Suppressor macrophage (primary cell): ENCODE data around the gene CR2.
A peak's percentile ranks its signal among the peaks of the same experiment; 100 is the strongest.
"Not testable (repeated sequence)": the region's sequence is repeated elsewhere in the genome, so short reads cannot be mapped to it uniquely, and the experiment has no call there.

Source experiments
- DNase-seq, 4 experiments: peaks; one replicate each; pipeline ENCODE4 v3.0.0-alpha.2; 2020 to 2022
- total RNA-seq, 17 experiments: gene quantifications; one replicate each; lab custom pipeline; 2026; ENCODE audit warnings: mixed read lengths in 6 of 17, inconsistent platforms in 3 of 17; lab: John Stamatoyannopoulos, UW

The CR2 gene
- 0 to 3.7 (median 0.10) reads per million in 17 experiments for total RNA-seq

GRCh38 chr1:207454046-207454964, at the start of gene CR2:
Gene CR2, plus strand, starts transcription at chr1:207454328. Its CDS starts 91 bp downstream, at chr1:207454419.
- peak; percentile 24 to 52 (median 44) for DNase-seq

DNA sequence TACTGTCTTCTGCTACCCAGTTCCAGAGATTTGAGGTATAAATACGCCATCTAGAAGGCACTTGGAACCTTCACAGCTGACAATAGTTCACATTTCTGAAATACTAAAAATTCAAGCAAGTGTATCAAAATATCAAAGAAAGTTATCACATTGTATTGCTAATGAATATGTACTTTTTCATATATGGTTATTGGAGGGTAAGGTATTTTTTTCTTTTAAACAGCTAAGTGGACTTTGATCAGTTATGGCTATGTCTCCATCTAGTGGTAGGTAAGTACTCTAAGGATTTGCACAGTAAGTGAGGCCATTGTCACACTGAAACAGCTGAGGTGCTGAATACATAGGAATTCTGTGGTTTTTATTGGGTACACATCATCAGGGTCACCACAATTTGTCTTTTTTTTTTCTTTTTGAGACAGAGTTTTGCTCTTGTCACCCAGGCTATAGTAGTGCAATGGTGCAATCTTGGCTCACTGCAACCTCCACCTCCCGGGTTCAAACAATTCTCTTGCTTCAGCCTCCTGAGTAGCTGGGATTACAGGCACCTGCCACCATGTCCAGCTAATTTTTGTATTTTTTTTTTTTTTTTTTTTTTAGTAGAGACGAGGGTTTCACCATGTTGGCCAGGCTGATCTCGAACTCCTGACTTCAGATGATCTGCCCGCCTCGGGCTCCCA, 49.1 kb upstream of the CR2 start:
- peak; percentile 34 to 91 (median 65) for DNase-seq

DNA sequence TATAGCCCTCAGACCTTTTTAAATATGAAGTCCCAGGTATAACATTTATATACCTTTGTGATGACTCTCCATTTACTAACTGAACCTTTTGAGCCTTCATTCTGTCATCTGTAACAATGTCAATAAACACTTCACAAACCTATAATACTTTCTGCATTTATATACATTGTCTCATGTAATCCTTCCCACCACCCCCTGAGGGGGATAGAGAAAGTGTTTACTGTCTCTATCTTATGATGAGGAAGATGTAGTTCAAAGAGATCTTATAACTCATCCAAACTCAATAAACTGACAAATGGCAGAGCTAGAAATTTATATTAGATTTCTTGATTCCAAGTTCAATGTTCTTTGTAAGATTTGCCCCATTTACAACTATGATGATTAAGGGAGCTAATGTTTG, 48.3 kb upstream of the CR2 start:
- DNase-seq, result no peak

- DNase-seq, result peak; percentile 39 to 89 (median 68)
Measured at GRCh38 chr1:207407655-207408260, 46.4 kb upstream of the CR2 start.

DNA sequence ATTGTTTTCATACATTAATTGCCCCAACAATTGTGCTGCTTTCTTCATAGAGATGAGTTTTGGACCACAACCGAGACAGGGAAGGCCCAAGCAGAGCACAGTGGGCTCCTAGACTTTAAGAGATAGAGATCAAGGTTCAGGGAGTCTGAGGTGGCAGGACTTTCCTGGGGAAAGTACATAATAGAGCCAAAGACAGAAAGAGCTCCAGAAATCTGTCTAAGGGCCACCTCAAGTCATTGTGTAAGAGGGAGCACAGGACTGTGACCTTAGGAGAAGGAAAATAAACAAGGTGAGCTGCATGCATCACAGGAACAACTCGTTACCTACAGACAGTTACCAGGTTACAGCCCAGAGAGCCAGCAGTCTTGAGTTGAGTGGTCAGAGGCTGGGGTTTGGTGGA, 41.3 kb upstream of the CR2 start:
- DNase-seq, result no peak

GRCh38 chr1:207414606-207415108, 39.5 kb upstream of the CR2 start:
- peak; percentile 51 to 71 (median 66) for DNase-seq

GRCh38 chr1:207417076-207417475, 37.1 kb upstream of the CR2 start:
- peak; percentile 30 to 63 (median 48) for DNase-seq

DNA sequence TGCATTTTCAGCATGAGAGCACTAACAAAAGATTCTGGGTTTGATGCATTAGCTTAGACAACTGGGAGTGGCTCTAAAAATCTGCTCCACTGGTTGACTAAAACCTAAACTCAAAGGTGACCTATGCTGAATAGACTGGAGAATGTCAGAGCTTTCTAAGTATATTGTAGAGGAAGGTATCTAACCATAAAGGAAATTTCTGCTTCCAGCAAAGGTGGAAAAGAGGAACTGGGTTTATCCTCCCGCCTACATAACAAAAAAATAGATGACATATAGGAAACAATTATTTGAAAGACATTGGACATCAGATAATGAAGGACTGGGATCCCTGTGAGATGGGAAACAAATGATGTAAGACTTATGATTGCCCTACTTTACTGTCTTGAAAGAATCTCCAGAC, 35.8 kb upstream of the CR2 start:
- peak in 2 of 4 experiments; percentile 64 to 72 for DNase-seq

- DNase-seq, result no peak
Measured at GRCh38 chr1:207420109-207420508, 34.0 kb upstream of the CR2 start.

GRCh38 chr1:207421078-207421477, 33.0 kb upstream of the CR2 start:
- no peak for DNase-seq

DNA sequence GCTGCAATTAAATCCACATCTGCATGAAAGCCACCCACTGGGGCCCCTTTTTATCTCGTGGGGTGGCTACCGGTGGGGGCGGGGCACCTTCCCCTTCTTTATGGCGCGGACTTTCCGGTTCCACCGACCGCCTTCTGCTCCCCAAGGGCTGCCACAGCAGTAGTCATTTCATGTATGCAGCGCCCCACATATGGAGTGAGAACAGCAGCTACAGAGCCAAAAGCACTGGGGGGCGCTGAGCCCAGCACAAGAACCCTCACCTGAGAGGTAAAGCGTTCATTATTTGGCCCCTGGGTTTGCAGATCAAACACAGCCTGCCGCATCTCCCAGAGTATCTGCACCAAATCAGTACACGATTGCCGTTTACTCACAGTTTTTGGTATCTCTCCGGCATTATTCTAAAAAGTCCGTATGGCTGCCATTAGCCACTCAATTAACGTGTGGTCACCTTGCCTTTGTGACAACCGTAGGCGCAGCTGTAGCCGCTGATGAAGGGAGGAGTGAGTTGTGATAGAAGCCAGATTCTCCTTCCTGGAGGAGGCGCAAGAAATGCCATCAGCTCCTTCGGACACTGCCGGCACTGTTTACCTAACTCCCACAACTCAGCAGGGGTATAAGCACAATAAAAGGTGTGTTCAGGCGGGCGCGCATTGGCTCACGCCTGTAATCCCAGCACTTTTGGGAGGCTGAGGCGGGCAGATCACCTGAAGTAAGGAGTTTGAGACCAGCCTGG, 30.4 kb upstream of the CR2 start:
- no peak for DNase-seq

DNA sequence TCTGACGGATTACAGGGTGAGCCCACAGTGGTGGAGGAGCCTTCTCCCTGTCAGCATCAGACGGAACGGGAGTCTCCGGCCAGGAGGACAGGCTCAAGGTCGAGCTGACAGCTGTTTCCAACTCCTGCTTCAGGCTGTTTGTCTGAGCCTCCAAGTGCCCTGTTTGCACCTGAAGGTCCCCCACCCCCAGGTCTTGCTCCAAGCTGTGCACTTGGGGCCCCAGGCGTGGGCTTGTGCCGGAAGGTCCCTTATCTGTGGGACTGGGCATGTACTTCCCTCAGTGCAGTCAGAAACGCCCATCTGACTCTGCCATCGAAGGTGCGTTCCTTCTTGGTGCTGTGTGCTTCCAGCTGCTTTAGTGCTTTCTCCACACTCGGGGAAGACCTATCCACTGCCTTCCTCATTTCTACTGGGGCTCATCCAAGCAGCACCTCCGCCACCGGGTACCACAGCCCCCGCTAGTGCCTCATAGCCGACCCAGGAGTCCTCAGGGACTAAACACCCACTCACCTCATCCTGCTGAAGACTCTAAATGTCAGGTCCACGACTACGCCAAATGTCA, 29.5 kb upstream of the CR2 start:
- no peak for DNase-seq

DNA sequence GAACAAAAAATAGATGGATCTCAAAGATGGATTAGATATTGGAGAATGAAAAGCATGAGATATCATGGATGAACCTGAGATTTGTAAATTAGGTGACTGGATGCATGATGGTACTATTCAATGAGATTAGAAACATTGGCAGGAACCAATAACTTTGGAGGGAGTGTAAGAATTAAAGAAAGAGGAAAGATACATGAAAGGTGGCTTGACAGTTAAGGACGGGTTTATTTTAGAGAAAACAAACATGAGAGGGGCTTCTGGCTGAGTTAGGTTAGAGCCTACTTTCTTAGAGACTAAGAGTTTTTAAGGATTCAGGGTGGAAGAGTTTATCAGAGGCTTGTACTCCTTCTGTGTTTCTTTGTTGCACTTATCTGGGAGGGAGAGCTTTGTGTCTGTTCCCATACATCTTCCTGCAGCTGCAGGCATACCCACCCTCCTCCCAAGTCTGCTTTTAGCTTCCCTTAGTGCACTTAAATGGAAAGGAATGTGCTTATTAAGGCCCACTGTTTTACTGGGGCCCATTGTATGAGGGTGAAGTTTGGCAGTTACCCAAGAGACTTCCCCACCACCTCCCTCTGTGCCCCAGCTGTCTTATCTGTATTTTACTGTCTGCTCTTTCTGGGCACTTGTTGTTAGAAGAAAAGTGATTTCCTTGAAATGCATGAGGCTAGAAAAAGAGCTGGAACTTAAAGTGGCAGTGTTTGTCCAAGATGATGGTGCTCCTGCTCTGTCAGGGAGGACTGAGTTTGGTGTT, 26.1 kb upstream of the CR2 start:
- no peak for DNase-seq

GRCh38 chr1:207428783-207429182, 25.3 kb upstream of the CR2 start:
- no peak for DNase-seq

- DNase-seq, result peak in 1 of 4 experiments; percentile 31
Measured at GRCh38 chr1:207429963-207430362, 24.2 kb upstream of the CR2 start.

DNA sequence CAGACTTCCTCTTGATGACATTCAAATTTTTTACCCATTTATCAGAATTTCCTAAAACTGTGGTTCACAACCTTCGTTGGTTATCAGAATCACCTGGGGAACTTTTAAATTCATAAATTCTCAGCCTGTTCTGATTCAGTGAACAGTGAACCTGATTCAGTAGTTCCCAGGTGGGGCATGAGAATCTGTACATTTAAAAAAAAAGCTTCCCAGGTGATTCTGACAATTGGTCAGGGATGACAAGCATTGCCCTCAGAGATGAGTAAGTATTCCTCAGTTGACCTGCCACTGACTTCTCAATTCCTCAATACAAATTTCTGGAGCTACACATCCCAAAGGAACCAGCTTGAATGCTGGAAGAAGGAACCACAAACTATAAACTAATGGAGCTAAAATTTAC, 23.5 kb upstream of the CR2 start:
- no peak for DNase-seq

GRCh38 chr1:207431508-207431907, 22.6 kb upstream of the CR2 start:
- no peak for DNase-seq

GRCh38 chr1:207433435-207433834, 20.7 kb upstream of the CR2 start:
- no peak for DNase-seq

- DNase-seq, result not testable (repeated sequence)
Measured at GRCh38 chr1:207436746-207437145, 17.4 kb upstream of the CR2 start.

DNA sequence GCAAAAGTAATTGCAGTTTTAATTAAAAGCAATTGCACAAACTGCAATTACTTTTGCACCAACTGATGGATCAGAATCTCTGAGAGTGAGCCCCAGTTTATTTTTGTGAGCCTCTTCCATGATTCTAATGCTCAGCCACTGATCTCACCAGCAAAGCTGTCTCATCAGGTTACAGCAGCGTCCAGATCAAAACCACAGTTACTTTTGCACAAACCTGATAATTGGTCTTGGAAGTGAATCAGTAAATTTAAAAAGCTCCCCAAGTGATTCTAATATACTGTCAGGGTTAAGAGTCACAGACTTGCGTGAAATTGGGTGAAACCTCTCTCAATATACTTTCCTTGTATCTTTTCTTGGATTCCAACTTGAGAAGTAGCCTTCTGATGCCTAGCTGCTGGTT, 13.5 kb upstream of the CR2 start:
- DNase-seq, result no peak
